Uterus (tissue), 4 donors: ENCODE results near the gene R3HDM2. TPM values are rescaled to one million over a fixed set of nuclear protein-coding genes. Genes with fewer than 3 reads are reported as not detected.

ENCODE experiments used
- DNase-seq, 2 donors: peaks; one replicate each; pipeline ENCODE4 v3.0.0-alpha.2; 2019 to 2020
- H3K27ac ChIP-seq, 2 donors: fragments of 200-600 bp; sonication (generic); 1 replicate in 1 of 2; 2 replicates in 1 of 2; pipeline ENCODE4 v1.5.1; 2016 to 2018
- H3K27me3 ChIP-seq, 2 donors: fragments of 200-600 bp; sonication (generic); one replicate each; pipeline ENCODE4 v1.5.1; 2018 to 2019; ENCODE audit warnings: control low read depth in 1 of 2
- H3K36me3 ChIP-seq, 2 donors: fragments of 200-600 bp; sonication (generic); one replicate each; pipeline ENCODE4 v1.5.1; 2019; ENCODE audit warnings: control low read depth in 1 of 2
- H3K4me1 ChIP-seq, 2 donors: fragments of 200-600 bp; sonication (generic); one replicate each; pipeline ENCODE4 v1.5.1; 2018 to 2019; ENCODE audit warnings: control low read depth in 1 of 2
- H3K4me3 ChIP-seq, 2 donors: fragments of 200-600 bp; sonication (generic); 1 replicate in 1 of 2; 2 replicates in 1 of 2; pipeline ENCODE4 v1.5.1; 2018 to 2019; ENCODE audit warnings: mild to moderate bottlenecking in 1 of 2
- H3K9me3 ChIP-seq, 2 donors: fragments of 200-600 bp; sonication (generic); one replicate each; pipeline ENCODE4 v1.5.1; 2019; ENCODE audit warnings: control low read depth in 1 of 2
- POLR2A ChIP-seq, 2 donors: fragments of 450-650 bp; IDR thresholded peaks; one replicate each; pipeline ENCODE4 v1.6.1; 2016; ENCODE audit warnings: antibody characterized with exemption in 2 of 2, mild to moderate bottlenecking in 1 of 2, moderate library complexity in 1 of 2
- intact Hi-C: fragments of 100-400 bp; cut with DNase I; formaldehyde crosslinking; loops from one replicate; pipeline ENCODE4 v1.15.1; 2023; ENCODE audit warnings: low total_unique reads
- total RNA-seq, 4 donors: library from RNA; depleted of rRNA in 3 of 4; stranded (reverse); fragments of >200 nt in 3 of 4; gene quantifications; one replicate each; pipeline versions ENCODE4 v1.1.0 to v1.2.4, GENCODE V29; 2014 to 2023
- TF ChIP-seq, protein P1 (sequence below), 4 experiments: fragments of 200-600 bp in 2 of 4; fragments of 450-650 bp in 2 of 4; sonication (generic) in 2 of 4; IDR thresholded peaks; one replicate each; pipeline ENCODE4 v1.5.1; 2016 to 2019; ENCODE audit warnings: antibody characterized with exemption in 4 of 4, mild to moderate bottlenecking in 2 of 4, moderate library complexity in 1 of 4
- donor health status: DM: yes; HTN: yes; CAD: no.

The R3HDM2 gene
- total RNA-seq, 4 donors from 2014 or later, result 9.4 to 89.0 (median 34.2) TPM

DNA sequence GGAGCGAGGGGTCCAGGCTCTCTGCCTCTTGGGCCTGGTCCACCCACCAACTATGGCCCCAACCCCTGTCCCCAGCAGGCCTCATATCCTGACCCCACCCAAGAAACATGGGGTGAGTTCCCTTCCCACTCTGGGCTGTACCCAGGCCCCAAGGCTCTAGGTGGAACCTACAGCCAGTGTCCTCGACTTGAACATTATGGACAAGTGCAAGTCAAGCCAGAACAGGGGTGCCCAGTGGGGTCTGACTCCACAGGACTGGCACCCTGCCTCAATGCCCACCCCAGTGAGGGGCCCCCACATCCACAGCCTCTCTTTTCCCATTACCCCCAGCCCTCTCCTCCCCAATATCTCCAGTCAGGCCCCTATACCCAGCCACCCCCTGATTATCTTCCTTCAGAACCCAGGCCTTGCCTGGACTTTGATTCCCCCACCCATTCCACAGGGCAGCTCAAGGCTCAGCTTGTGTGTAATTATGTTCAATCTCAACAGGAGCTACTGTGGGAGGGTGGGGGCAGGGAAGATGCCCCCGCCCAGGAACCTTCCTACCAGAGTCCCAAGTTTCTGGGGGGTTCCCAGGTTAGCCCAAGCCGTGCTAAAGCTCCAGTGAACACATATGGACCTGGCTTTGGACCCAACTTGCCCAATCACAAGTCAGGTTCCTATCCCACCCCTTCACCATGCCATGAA lies 40.3 kb upstream of the R3HDM2 start:
- Histone ChIP-seq H3K9me3 (no peaks in the 10 kb centered on the region), H3K27me3 (peaks cover 5 to 14% of the 10 kb centered on the region in 2 donors), H3K36me3 (no peaks in the 10 kb centered on the region), H3K4me3 (no peak overlapping the region), H3K4me1 (peaks cover 0 to 11% of the 10 kb centered on the region in 2 donors), H3K27ac (no peak overlapping the region)
- no peak for DNase-seq
- TF ChIP-seq, protein P1, sequence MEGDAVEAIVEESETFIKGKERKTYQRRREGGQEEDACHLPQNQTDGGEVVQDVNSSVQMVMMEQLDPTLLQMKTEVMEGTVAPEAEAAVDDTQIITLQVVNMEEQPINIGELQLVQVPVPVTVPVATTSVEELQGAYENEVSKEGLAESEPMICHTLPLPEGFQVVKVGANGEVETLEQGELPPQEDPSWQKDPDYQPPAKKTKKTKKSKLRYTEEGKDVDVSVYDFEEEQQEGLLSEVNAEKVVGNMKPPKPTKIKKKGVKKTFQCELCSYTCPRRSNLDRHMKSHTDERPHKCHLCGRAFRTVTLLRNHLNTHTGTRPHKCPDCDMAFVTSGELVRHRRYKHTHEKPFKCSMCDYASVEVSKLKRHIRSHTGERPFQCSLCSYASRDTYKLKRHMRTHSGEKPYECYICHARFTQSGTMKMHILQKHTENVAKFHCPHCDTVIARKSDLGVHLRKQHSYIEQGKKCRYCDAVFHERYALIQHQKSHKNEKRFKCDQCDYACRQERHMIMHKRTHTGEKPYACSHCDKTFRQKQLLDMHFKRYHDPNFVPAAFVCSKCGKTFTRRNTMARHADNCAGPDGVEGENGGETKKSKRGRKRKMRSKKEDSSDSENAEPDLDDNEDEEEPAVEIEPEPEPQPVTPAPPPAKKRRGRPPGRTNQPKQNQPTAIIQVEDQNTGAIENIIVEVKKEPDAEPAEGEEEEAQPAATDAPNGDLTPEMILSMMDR (IDR thresholded peaks at IDR 0.05), result no peak
- no peak for TF ChIP-seq POLR2A (IDR thresholded peaks at IDR 0.05)
- intact Hi-C loops, result no loop called here

DNA sequence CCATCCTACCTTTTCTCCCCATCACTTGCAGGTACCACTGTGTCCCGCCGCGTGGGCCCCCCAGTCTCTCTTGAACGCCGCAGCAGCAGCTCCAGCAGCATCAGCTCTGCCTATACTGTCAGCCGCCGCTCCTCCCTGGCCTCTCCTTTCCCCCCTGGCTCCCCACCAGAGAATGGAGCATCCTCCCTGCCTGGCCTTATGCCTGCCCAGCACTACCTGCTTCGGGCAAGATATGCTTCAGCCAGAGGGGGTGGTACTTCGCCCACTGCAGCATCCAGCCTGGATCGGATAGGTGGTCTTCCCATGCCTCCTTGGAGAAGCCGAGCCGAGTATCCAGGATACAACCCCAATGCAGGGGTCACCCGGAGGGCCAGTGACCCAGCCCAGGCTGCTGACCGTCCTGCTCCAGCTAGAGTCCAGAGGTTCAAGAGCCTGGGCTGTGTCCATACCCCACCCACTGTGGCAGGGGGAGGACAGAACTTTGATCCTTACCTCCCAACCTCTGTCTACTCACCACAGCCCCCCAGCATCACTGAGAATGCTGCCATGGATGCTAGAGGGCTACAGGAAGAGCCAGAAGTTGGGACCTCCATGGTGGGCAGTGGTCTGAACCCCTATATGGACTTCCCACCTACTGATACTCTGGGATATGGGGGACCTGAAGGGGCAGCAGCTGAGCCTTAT lies 39.6 kb upstream of the R3HDM2 start:
- TF ChIP-seq POLR2A (IDR thresholded peaks at IDR 0.05), result no peak
- TF ChIP-seq, protein P1 (IDR thresholded peaks at IDR 0.05), result no peak
- H3K4me3 ChIP-seq, result no peak overlapping the region

DNA sequence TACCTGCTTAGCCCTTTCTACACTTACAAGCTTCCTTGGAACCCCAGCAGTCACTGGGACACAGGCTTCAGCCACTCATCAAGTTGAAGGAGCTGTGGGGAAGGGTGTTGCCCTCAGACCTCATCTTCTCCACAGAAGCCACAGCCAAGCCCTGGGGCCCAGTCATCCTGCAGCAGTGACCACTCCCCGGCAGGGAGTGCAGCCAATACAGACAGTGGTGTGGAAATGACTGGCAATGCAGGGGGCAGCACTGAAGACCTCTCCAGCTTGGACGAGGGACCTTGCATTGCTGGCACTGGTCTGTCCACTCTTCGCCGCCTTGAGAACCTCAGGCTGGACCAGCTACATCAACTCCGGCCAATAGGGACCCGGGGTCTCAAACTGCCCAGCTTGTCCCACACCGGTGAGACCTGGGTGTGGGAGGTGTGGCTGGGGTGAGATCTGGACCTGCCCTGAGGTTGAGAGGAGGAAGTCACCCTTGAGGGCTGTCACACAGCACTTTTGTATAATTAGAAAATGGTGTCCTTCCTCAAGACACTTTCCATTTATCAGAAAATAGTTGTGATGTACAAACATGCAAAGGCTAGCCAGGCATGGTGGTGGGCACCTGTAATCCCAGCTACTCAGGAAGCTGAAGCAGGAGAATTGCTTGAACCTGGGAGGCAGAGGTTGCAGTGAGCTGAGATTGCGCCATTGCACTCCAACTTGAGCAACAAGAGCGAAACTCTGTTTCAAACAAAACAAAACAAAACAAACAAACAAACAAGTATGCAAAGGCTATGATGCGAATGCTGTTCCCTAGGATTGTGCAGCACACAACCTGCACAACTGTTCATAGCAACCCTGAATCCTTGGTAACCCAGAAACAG lies 38.7 kb upstream of the R3HDM2 start:
- DNase-seq, result no peak
- H3K36me3 ChIP-seq, result no peaks in the 10 kb centered on the region
- intact Hi-C loops, result no loop called here
- no peak overlapping the region for H3K27ac ChIP-seq
- peaks cover 0 to 7% of the 10 kb centered on the region in 2 donors for H3K27me3 ChIP-seq
- no peak overlapping the region for H3K4me3 ChIP-seq
- no peaks in the 10 kb centered on the region for H3K4me1 ChIP-seq
- TF ChIP-seq, protein P1 (IDR thresholded peaks at IDR 0.05), result no peak
- no peaks in the 10 kb centered on the region for H3K9me3 ChIP-seq

More for the DNA sequence above, 39.6 kb upstream of the R3HDM2 start:
- intact Hi-C loops, result no loop called here
- no peaks in the 10 kb centered on the region for H3K36me3 ChIP-seq
- no peak for DNase-seq
- H3K9me3 ChIP-seq, result no peaks in the 10 kb centered on the region
- no peak overlapping the region for H3K27ac ChIP-seq
- H3K4me1 ChIP-seq, result peaks cover 0 to 4% of the 10 kb centered on the region in 2 donors
- H3K27me3 ChIP-seq, result peaks cover 0 to 13% of the 10 kb centered on the region in 2 donors

DNA sequence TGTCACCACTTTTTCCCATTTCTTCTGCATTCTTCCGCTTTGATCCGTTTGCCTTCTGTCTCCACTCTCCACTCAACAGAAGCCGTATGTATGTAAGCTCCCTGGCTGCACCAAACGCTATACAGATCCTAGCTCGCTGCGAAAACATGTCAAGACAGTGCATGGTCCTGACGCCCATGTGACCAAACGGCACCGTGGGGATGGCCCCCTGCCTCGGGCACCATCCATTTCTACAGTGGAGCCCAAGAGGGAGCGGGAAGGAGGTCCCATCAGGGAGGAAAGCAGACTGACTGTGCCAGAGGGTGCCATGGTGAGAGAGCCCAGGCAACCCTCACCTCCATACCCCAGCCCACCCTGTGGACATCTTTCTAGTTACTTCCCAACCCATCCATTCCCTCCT lies 37.1 kb upstream of the R3HDM2 start:
- no peak overlapping the region for H3K4me3 ChIP-seq
- intact Hi-C loops, result no loop called here
- no peak overlapping the region for H3K27ac ChIP-seq
- no peak for TF ChIP-seq POLR2A (IDR thresholded peaks at IDR 0.05)
- TF ChIP-seq, protein P1 (IDR thresholded peaks at IDR 0.05), result no peak
- H3K4me1 ChIP-seq, result no peaks in the 10 kb centered on the region
- H3K27me3 ChIP-seq, result no peaks in the 10 kb centered on the region
- DNase-seq, result no peak
- no peaks in the 10 kb centered on the region for H3K36me3 ChIP-seq
- no peaks in the 10 kb centered on the region for H3K9me3 ChIP-seq
